ENCODE data around the gene MTRR.

MTRR gene

GRCh38 chr5:7855611-7856010 lies 13.3 kb upstream of the MTRR start:
- intact Hi-C loops (cut with DNase I), result loop anchor here (10.0 kb wide), 1 partner anchor 461 kb away; the partner anchor contains the start of gene ADCY2
- DNase-seq, result no peak

- intact Hi-C loops (cut with DNase I), result loop anchor here (10.0 kb wide), 1 partner anchor 462 kb away; the partner anchor contains the start of gene ADCY2
- peak; percentile 34 to 93 (median 66) for DNase-seq
Observed at GRCh38 chr5:7856855-7857254, 12.1 kb upstream of the MTRR start.

GRCh38 chr5:7857361-7857760 lies 11.6 kb upstream of the MTRR start:
- intact Hi-C loops (cut with DNase I), result loop anchor here (10.0 kb wide), 1 partner anchor 463 kb away; the partner anchor contains the start of gene ADCY2
- no peak for DNase-seq

- DNase-seq, result no peak
- intact Hi-C loops (cut with DNase I), result loop anchor here (10.0 kb wide), 1 partner anchor 463 kb away; the partner anchor contains the start of gene ADCY2
Observed at GRCh38 chr5:7857926-7858632, 10.9 kb upstream of the MTRR start.

- no peak for DNase-seq
- intact Hi-C loops (cut with DNase I), result no loop called here
Observed at GRCh38 chr5:7866196-7866595, 2.8 kb upstream of the MTRR start.

- DNase-seq, result no peak
- intact Hi-C loops (cut with DNase I), result no loop called here
Observed at GRCh38 chr5:7867260-7867659, 1.7 kb upstream of the MTRR start.

GRCh38 chr5:7868427-7868772 lies 548 bp upstream of the MTRR start:
- intact Hi-C loops (cut with DNase I), result no loop called here
- DNase-seq, result no peak

GRCh38 chr5:7869474-7870136 lies 657 bp downstream of the MTRR start:
- peak in 1 of 10 donors; percentile 73 for DNase-seq
- intact Hi-C loops (cut with DNase I), result no loop called here

- no peak for DNase-seq
- intact Hi-C loops (cut with DNase I), result no loop called here
Observed at GRCh38 chr5:7871653-7872052, 2.7 kb downstream of the MTRR start.

- intact Hi-C loops (cut with DNase I), result no loop called here
- DNase-seq, result no peak
Observed at GRCh38 chr5:7872517-7873130, 3.7 kb downstream of the MTRR start.

GRCh38 chr5:7873216-7873615 lies 4.3 kb downstream of the MTRR start:
- intact Hi-C loops (cut with DNase I), result no loop called here
- no peak for DNase-seq

- intact Hi-C loops (cut with DNase I), result no loop called here
- no peak for DNase-seq
Observed at GRCh38 chr5:7874639-7875038, 5.7 kb downstream of the MTRR start.

GRCh38 chr5:7875151-7875550 lies 6.2 kb downstream of the MTRR start:
- intact Hi-C loops (cut with DNase I), result no loop called here
- DNase-seq, result no peak

- intact Hi-C loops (cut with DNase I), result no loop called here
- DNase-seq, result no peak
Observed at GRCh38 chr5:7876867-7877266, 7.9 kb downstream of the MTRR start.

- DNase-seq, result no peak
- intact Hi-C loops (cut with DNase I), result no loop called here
Observed at GRCh38 chr5:7877851-7878250, 8.9 kb downstream of the MTRR start.

- intact Hi-C loops (cut with DNase I), result no loop called here
- no peak for DNase-seq
Observed at GRCh38 chr5:7878381-7878873, 9.5 kb downstream of the MTRR start.

- no peak for DNase-seq
- intact Hi-C loops (cut with DNase I), result no loop called here
Observed at GRCh38 chr5:7881091-7881490, 12.1 kb downstream of the MTRR start.

GRCh38 chr5:7881816-7882215 lies 12.9 kb downstream of the MTRR start:
- intact Hi-C loops (cut with DNase I), result no loop called here
- DNase-seq, result peak in 6 of 10 donors; percentile 13 to 93 (median 46)

- DNase-seq, result no peak
Observed at GRCh38 chr5:7882926-7883325, 14.0 kb downstream of the MTRR start.

GRCh38 chr5:7884491-7885267 lies 15.7 kb downstream of the MTRR start:
- intact Hi-C loops (cut with DNase I), result no loop called here
- DNase-seq, result peak in 4 of 10 donors; percentile 32 to 89 (median 46)

More at GRCh38 chr5:7882926-7883325, 14.0 kb downstream of the MTRR start:
- intact Hi-C loops (cut with DNase I), result no loop called here
